ENCODE data around the gene JADE2.

DNA sequence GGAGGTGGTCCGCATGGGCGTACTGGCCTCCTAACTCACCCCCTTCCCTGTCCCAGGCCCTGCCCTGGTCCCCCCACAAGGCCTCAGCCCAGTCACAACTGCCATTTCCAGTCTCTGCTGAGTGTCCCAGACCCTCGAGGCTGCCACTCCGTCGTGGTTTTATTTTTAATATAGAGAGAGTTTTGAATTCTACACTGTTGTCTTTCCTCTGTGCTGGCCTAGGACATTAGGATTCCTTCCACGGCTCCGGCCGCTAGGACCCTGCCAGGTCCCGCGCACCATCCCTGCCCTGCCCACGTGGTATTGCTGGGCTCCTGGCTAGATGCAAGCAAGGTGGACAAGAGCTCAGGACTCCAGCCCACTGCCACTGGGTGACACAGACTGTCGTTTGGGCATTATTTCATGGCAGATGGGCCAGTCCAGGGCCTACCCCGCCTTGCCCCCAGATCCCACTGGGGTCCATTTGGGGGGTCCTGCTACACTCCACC is 53.9 kb downstream of the JADE2 start:
- TF ChIP-seq, protein P1, sequence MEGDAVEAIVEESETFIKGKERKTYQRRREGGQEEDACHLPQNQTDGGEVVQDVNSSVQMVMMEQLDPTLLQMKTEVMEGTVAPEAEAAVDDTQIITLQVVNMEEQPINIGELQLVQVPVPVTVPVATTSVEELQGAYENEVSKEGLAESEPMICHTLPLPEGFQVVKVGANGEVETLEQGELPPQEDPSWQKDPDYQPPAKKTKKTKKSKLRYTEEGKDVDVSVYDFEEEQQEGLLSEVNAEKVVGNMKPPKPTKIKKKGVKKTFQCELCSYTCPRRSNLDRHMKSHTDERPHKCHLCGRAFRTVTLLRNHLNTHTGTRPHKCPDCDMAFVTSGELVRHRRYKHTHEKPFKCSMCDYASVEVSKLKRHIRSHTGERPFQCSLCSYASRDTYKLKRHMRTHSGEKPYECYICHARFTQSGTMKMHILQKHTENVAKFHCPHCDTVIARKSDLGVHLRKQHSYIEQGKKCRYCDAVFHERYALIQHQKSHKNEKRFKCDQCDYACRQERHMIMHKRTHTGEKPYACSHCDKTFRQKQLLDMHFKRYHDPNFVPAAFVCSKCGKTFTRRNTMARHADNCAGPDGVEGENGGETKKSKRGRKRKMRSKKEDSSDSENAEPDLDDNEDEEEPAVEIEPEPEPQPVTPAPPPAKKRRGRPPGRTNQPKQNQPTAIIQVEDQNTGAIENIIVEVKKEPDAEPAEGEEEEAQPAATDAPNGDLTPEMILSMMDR (IDR thresholded peaks at IDR 0.05; ENCODE audit: low read length), result no peak
- no peak for TF ChIP-seq EZH2 (IDR thresholded peaks at IDR 0.05; ENCODE audit: borderline replicate concordance, low read length)

Data from OCI-LY1 (cell line).